Pons (tissue), 1 donor: ENCODE data around the gene PYCARD.
"Not testable (repeated sequence)": the region's sequence is repeated elsewhere in the genome, so short reads cannot be mapped to it uniquely, and the experiment has no call there.

Experiments used
- DNase-seq: peaks from one replicate; pipeline ENCODE4 v3.0.0-alpha.2; 2016; ENCODE audit warnings: low spot score

Gene PYCARD

GRCh38 chr16:31190818-31191444 is 11.6 kb downstream of the PYCARD start:
- no peak for DNase-seq

- no peak for DNase-seq
Observed at GRCh38 chr16:31190061-31190460, 12.5 kb downstream of the PYCARD start.

DNA sequence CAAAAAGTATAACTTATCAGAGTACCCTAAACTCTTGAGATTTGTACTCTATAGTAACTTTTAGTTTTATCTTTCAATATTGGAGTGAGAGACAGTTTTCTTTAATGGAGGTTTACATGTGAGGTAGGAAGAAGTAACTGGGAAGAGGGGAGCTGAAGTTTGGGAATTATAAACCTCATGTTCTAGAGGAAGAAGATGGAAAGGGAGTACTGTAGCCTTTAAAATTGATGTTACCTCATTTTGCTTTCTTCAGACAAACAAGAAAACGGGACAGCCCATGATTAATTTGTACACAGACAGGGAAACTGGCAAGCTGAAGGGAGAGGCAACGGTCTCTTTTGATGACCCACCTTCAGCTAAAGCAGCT is 13.2 kb downstream of the PYCARD start:
- no peak for DNase-seq

- DNase-seq, result no peak
Observed at GRCh38 chr16:31188450-31189411, 13.8 kb downstream of the PYCARD start.

GRCh38 chr16:31187808-31188189 is 14.8 kb downstream of the PYCARD start:
- no peak for DNase-seq

DNA sequence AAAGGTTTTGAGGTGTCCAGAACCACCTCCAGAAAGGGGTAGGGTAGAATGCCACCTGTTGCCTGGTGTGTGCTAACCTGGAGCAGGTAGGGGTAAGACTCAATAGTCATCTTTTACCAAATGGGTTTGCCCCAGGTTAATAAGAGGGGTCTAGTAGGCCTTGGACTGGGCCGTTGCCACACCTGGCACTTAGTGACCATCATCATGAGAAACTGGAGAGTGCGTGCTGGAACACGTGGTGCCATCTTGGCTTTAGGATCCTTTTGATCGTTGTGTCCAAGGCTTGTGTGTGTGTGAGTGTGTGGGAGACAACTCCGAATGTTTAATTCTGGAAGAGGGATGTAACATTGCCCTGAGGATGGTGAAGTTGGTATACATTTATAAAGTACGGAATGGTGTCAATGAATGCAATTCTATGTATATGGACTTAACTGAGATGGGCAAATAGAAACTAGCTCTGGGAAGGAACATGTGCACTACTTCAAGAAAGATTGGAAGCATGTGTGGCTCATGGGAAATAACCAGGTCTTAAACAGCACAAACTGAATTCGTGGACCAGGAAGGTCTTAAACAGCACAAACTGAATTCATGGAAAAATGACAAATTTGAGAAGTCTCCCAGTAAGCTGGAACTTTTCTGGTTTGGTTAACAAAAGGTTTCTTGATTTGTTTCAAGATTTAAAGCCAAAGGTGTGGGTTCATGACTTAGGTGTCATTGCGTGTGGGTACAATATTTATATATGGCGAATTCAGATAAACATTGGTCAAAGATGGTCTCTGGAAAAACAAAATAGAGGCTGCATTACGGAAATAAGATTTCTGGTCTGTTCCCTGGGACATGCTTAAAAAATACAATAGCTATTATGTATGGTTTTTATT is 15.4 kb downstream of the PYCARD start:
- no peak for DNase-seq

DNA sequence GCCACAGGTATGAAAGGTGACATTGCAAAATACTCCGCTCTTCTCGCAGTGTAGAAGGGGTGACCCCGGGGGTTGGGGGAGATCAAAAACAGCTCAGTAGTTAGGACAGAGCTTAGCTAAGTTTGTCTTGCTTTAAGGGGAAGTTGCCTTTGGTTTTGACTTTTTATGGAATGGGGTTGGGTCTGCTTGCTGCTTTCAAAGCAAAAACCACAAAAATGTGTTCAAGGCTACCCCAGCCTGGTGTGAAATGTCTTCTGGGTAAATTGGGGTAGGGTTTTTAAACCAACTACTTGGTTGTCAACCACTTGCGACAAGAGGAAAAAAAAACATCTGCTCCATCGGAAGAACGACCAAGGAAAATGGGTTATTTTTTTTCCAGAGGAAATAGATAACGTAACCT is 16.4 kb downstream of the PYCARD start:
- DNase-seq, result no peak

- DNase-seq, result no peak
Observed at GRCh38 chr16:31185339-31185738, 17.2 kb downstream of the PYCARD start.

DNA sequence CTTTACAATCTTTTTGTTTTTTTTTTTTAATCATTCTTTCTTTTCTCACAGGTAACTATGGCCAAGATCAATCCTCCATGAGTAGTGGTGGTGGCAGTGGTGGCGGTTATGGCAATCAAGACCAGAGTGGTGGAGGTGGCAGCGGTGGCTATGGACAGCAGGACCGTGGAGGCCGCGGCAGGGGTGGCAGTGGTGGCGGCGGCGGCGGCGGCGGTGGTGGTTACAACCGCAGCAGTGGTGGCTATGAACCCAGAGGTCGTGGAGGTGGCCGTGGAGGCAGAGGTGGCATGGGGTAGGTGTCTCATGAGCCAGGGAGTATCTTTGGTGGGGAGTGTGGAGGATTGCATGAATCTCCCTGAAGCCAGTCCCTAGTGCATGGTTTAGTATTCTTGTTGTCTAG is 17.7 kb downstream of the PYCARD start:
- no peak for DNase-seq

DNA sequence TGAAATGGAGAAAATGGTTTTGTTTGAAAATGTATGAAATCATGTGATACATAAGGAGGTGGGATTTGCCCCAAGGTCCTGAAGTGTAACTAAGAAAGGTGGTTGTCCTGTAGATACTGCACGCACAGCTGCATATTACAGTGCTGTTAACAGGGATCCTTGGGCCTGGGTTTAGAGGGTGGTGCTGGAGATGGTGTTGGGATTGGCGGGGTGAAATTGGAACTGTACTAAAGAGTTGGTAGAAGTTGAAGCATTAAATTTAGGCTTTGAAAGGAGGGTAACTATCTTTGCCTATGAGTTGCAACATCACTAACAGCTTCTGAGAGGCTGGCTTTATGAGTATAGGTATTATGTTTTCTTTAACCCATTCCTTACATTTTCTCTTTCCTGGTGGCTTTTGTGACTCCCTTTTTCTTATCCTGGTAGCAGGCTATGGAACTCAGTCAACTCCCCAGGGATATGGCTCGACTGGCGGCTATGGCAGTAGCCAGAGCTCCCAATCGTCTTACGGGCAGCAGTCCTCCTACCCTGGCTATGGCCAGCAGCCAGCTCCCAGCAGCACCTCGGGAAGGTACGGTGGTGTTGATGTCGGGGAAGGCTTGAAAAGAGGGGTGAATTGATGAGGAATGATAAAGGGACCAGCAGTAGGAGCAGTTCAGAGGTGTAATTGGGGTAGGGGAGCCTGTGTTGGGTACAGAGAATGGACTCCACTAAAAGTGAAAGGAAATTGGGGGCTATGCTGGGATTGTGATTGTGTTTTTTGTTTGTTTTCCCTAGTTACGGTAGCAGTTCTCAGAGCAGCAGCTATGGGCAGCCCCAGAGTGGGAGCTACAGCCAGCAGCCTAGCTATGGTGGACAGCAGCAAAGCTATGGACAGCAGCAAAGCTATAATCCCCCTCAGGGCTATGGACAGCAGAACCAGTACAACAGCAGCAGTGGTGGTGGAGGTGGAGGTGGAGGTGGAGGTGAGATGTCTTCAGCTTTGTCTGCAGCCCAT is 18.8 kb downstream of the PYCARD start:
- DNase-seq, result no peak

GRCh38 chr16:31182391-31182790 is 20.2 kb downstream of the PYCARD start:
- DNase-seq, result no peak

GRCh38 chr16:31181102-31181830 is 21.3 kb downstream of the PYCARD start:
- DNase-seq, result peak; percentile 20

DNA sequence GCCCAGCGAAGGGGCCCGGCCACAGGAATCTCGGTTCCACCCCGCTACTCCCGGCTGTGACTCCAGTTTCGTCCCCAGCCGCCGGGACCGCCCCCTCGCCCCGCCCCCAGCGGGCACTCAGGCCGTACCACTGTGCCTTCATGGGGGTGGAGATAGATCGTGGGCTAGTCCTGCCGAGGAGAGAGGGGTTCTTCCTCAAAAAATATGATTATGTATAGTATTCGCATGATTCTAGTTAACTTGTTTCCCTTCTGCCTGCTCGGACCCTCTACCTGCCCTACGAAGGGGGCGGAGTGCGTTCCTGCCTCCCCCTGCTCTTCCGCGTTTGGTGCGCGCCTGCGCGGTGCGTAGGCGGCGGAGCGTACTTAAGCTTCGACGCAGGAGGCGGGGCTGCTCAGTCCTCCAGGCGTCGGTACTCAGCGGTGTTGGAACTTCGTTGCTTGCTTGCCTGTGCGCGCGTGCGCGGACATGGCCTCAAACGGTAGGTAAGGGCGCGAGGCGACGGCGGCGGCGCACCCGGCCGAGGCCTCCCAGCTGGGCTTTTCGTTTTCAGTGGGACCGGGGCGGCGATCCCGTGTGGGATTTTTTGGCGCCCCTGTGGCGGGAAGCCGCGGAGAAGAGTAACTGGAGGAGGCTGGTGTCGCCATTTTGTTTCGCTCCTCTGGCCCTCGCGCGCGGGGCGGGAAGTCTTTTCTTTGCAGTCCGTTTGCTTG is 22.7 kb downstream of the PYCARD start, which contains the start of gene FUS:
TSS of gene FUS (plus strand) at position 393 of the 713 bp plus-strand sequence. CDS start at position 469, 76 bp downstream.
- DNase-seq, result peak; percentile 92

- DNase-seq, result no peak
Observed at GRCh38 chr16:31179219-31179746, 23.3 kb downstream of the PYCARD start.

- no peak for DNase-seq
Observed at GRCh38 chr16:31177136-31177535, 25.4 kb downstream of the PYCARD start.

DNA sequence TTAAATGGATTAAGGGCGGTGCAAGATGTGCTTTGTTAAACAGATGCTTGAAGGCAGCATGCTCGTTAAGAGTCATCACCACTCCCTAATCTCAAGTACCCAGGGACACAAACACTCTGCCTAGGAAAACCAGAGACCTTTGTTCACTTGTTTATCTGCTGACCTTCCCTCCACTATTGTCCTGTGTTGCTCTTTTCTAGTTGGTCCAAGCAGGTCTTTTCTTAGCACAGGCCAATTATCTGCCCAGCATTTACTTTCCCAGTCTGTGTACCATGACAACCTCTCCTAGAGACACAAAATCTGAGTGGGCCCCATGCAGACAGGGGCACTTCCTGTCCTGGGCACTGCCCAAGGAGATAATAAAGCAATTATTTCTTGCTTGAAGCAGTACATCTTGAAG is 32.5 kb downstream of the PYCARD start:
- not testable (repeated sequence) for DNase-seq

DNA sequence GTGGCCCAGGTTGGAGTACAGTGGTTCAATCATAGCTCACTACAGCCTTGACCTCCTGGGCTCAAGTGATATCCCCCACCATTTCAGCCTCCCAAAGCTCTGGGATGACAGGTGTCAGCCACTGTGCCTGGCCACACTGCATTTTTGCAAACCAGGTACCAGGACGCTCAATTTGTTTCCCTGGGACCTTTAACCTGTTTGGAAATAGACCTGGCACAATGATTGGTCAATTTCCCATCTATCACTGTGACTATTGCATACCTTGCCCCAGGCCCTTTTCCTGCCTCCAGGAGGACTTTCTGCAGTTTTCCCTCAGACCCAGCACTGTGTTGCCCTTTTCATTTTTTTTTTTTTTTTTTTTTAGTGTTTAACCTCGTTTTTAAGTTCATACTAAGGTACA is 33.7 kb downstream of the PYCARD start:
- DNase-seq, result no peak

- DNase-seq, result no peak
Observed at GRCh38 chr16:31167315-31167714, 35.2 kb downstream of the PYCARD start.

GRCh38 chr16:31157136-31157535 is 45.4 kb downstream of the PYCARD start:
- peak; percentile 26 for DNase-seq
